HuH-7.5 (cell line): ENCODE results near the gene DPH3.

Source experiments
- DNase-seq: peaks from one replicate; pipeline ENCODE4 v3.0.0; 2011; ENCODE audit warnings: low spot score

DPH3 gene

DNA sequence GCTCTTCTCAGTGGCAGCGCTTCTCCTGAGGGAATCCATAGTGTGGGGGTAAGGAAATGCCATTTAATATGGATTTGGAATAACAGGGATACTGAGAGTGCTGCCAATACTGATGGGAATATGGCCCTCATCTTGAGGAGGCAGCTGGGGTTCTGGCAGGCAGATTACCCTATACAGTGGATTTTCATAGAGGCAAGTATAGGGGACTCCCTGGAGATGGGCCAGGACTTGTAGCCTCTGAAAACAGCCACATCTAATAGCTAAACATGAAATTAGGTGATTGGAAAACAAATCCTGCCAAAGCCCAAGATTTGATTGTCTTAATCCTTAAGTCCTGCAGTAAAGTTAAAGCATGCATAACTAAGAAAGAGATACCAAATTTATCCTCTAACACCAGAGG, 30.9 kb downstream of the DPH3 start:
- DNase-seq, result no peak

DNA sequence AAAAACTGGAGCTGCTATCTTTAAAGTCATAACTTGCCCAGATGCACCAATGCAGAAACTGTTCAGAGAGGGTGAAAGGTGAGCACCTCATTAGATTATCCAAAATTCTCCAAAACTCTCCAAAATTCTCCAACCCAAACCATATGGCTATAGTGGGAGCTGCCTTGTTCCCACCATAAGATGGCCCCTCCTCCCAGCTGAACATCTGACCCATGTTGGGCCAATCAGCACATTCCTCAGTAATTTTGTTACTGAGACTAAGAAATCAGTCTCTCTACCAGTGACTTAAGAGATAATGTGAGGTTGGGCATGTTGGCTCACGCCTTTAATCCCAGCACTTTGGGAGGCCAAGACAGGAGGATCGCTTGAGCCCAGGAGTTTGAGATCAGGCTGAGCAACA, 32.8 kb downstream of the DPH3 start:
- no peak for DNase-seq

DNA sequence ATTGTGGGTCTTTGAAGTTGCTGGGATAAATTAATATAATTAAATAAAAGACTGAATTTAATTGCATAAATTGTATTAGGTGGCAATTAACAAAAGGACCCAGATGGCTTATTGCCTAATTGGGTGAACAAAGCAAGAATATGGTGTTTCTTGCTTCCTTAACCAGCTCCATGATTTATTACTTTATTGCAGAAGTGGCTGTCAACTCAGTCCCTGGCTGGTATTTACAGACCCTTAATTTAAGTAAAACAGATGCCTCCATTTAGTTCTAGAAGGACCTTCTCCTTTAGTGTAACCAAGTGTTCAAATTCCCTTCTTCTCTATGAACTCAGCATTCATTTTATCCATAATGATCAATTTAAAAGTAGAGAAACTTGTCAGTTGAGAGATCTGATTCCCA, 35.1 kb downstream of the DPH3 start:
- DNase-seq, result no peak

DNA sequence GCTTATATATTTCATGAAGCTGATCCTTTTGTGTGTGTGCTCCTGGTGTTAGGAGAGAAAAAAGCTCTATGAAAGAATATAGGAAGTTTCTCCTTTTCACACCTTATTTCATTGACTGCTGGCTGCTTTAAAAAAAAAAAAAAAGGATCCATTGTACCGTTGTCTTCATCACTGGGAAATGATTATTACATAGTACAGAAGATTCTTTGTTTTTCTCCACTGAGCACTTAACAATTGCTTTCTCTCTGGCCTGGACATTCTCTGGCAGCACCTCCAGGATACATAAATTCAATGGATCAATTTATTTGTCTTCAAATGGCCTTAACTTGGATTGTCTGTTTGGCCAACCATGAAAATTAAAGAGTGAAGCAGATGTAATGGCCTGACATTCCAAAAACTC, 37.2 kb downstream of the DPH3 start:
- no peak for DNase-seq

DNA sequence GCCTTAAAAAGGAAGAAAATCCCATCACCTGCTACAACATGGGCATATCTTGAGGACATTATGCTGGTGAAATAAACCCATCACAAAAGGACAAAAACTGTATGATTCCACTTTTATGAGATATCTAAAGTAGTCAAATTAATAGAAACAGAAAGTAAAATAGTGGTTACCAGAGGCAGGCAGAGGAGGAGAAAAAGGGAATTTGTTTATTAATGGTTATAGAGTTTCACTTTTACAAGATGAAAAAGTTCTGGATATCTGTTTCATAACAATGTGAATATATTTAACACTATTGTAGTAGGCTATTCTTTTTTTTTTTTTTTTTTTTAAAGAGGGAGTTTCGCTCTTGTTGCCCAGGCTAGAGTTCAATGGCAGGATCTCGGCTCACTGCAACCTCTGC, 40.4 kb downstream of the DPH3 start:
- DNase-seq, result no peak

DNA sequence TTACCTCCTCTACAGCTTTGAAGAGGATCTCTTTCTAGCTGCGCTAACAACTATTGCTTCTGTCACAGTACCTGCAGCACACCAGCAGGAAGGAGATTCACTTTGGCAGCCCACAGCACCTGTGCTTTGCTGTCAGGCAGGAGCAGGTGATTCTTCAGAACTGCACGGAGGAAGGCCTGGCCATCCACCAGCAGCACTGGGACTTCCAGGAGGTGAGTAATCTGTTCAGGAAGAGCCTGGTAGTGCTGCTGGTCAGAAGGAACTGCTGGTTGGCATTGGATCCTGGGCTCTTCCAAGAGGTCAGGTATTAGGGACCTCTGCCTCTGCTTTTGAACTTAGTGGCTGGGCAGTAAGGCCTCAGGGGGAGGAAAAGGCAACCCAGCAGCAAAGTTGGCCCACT, 42.2 kb downstream of the DPH3 start:
- no peak for DNase-seq

DNA sequence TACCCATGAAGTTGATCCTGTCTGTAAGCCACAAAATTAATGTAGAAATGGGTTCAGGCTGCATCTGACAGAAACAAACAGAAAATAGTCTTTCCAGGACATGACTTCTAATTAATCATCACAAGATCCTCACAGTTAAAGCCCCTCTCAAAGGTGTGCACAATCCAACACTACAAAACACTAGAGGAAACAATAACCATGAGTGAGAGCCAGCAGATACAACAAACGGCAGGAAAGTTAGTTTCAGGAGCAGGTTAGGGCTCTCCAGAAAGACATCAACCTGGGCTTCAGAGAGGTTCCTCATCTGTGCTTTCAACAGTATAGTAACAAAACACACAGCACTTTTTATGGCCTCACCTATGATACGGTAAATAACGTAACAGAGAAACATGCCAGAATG, 42.8 kb downstream of the DPH3 start:
- DNase-seq, result no peak

DNA sequence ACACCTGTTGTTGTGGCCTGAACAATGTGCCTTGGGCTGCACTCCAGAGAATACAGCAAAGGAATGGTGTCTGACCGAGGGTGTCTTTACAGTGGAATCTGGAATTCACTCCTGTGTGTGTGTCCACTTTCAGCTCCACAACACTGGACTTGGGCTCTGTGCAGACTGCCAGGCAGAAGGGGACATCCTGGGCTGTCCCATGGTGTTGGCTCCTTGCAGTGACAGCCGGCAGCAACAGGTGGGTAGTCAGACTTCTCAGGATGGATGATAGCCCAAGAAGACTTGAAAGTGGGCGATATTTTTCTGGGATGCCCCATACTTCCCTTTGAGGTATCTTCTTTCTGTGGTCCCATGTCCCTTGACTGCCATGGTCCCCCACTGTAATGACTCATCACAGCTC, 45.0 kb downstream of the DPH3 start:
- DNase-seq, result no peak

DNA sequence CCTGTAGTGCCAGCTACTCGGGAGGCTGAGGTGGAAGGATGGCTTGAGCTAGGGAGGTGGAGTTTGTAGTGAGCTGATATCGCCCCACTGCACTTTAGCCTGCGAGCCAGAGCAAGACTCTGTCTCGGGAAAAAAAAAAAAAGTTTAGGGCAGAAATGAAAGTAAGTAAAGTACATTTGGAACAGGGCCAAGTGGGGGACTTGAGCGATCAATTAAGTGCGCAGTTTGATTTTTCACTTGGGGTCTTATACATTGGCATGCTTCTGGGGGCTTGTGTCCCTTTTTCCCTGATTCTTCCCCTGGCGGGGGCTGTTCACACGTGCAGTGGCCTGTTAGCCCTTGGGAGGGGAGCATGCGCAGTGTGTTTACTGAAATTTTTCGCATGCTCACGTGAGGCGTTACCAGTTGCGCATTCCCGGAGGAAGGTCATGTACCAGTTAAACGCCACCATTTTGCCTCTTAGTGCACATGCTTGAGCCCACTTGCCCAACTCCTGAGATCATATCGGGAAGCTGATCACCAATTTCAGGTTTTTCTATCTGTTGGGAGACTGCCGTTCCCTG, 48.3 kb downstream of the DPH3 start:
- DNase-seq, result no peak

DNA sequence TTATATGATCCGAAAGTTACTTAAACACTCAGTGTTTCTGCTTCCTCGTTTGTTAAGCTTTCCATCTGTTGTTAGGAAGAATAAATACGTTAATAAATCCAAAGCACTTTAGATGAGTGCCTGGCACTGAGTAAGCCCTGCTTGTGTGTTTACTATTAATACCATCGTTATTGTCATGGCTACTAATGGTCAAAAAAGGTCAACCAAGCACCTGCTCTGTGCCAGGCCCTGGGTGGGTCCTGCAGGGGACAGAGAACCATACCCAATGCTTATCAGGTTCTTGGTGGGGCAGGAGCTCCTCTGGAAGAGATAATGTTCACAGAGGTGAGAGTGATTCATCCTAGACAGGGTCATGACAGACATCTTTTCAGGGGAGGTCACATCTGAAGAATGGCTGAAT, 50.4 kb downstream of the DPH3 start:
- DNase-seq, result no peak

DNA sequence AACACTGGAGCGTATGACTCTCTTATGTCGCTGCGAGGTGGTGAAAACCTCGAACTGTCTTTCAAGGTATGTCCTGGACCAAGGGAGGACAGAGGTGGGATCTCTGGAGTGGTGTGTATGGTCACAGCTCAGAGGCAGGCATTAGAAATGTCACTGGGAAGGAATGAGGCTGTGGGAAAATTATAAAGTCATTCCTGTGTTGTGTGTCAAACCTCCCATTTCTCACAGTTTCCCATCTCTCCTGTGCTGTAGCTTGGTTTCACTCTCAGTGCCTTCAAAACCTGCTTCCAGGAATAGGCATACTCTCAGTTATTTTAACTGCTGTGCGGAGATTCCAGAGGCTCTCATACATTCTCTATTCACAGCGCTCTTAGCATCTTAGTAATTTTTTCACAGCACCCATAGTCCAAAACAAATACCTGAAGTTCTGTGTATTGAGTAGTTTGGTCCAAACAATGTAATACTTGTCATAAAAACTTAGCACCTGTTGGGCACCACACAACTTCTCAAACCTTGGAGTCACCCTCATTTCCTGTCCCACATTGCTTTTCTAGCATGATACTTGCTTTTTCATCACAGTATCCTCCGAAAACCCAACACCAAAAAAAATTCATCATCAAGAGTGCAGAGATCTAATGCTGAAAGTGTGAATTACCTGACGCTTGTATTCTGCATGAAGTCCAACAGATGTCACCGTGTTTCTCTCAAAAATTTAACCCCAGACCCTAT, 53.4 kb downstream of the DPH3 start:
- no peak for DNase-seq
